Endothelial cell (in vitro differentiated cells): Measurements from ENCODE around the gene ABCA6. TPM values are rescaled to one million over a fixed set of nuclear protein-coding genes. Genes with fewer than 3 reads are reported as not detected.

Experiments
- DNase-seq: peaks from one replicate; pipeline ENCODE4 v3.0.0; 2021; ENCODE audit warnings: low spot score
- H3K27ac Mint-ChIP-seq: one replicate; pipeline ENCODE4 v1.8.0; 2021; ENCODE audit warnings: mixed read lengths, inconsistent platforms; ENCODE audit not compliant: unreplicated experiment
- H3K27me3 Mint-ChIP-seq: one replicate; pipeline ENCODE4 v1.8.0; 2021; ENCODE audit warnings: mild to moderate bottlenecking, moderate library complexity, mixed read lengths, inconsistent platforms; ENCODE audit not compliant: unreplicated experiment
- H3K36me3 Mint-ChIP-seq: one replicate; pipeline ENCODE4 v1.8.0; 2021; ENCODE audit warnings: mild to moderate bottlenecking, low read depth, mixed read lengths, inconsistent platforms; ENCODE audit not compliant: unreplicated experiment
- H3K4me1 Mint-ChIP-seq: one replicate; pipeline ENCODE4 v1.8.0; 2021; ENCODE audit warnings: mild to moderate bottlenecking, mixed read lengths, inconsistent platforms; ENCODE audit not compliant: unreplicated experiment
- H3K4me3 Mint-ChIP-seq: one replicate; pipeline ENCODE4 v1.8.0; 2021; ENCODE audit warnings: mild to moderate bottlenecking, mixed read lengths, inconsistent platforms; ENCODE audit not compliant: unreplicated experiment
- H3K9me3 Mint-ChIP-seq: one replicate; pipeline ENCODE4 v1.8.0; 2021; ENCODE audit warnings: mixed read lengths, inconsistent platforms; ENCODE audit not compliant: unreplicated experiment
- CTCF ChIP-seq: fragments of 200-600 bp; sonication (generic); IDR thresholded peaks from one replicate; pipeline ENCODE4 v1.5.0; 2021; ENCODE audit warnings: antibody characterized with exemption; ENCODE audit not compliant: unreplicated experiment
- total RNA-seq: library from RNA; stranded (reverse); fragmentation: NEBNext Ultra II Directional; extraction: Animal tissue kit (Norgen Biotek cat#: 25700); gene quantifications from one replicate; pipeline ENCODE4 v1.2.1, GENCODE V29; 2021; ENCODE audit not compliant: unreplicated experiment

The ABCA6 gene
- total RNA-seq, 1 donor from 2014 or later = 0.38 TPM

GRCh38 chr17:69098625-69099024 lies 43.1 kb downstream of the ABCA6 start:
- Mint-ChIP-seq H3K4me1 (peaks cover under 1% of the 10 kb centered on the region), H3K9me3 (no peaks in the 10 kb centered on the region), H3K27me3 (no peaks in the 10 kb centered on the region), H3K27ac (no peak overlapping the region), H3K36me3 (no peaks in the 10 kb centered on the region), H3K4me3 (no peak overlapping the region)
- no peak for DNase-seq
- no peak for TF ChIP-seq CTCF

- Mint-ChIP-seq H3K27me3 (no peaks in the 10 kb centered on the region), H3K36me3 (no peaks in the 10 kb centered on the region), H3K4me1 (peaks cover 6% of the 10 kb centered on the region), H3K4me3 (no peak overlapping the region), H3K27ac (no peak overlapping the region), H3K9me3 (no peaks in the 10 kb centered on the region)
- no peak for DNase-seq
- no peak for TF ChIP-seq CTCF
Measured at GRCh38 chr17:69096541-69096940, 45.2 kb downstream of the ABCA6 start.

GRCh38 chr17:69093995-69094394 lies 47.7 kb downstream of the ABCA6 start:
- H3K4me3 Mint-ChIP-seq = no peak overlapping the region
- H3K27me3 Mint-ChIP-seq = no peaks in the 10 kb centered on the region
- peaks cover 6% of the 10 kb centered on the region for H3K4me1 Mint-ChIP-seq
- no peaks in the 10 kb centered on the region for H3K36me3 Mint-ChIP-seq
- DNase-seq = no peak
- TF ChIP-seq CTCF = no peak
- H3K9me3 Mint-ChIP-seq = no peaks in the 10 kb centered on the region
- no peak overlapping the region for H3K27ac Mint-ChIP-seq

GRCh38 chr17:69093279-69093789 lies 48.4 kb downstream of the ABCA6 start:
- TF ChIP-seq CTCF = no peak
- no peaks in the 10 kb centered on the region for H3K9me3 Mint-ChIP-seq
- DNase-seq = no peak
- H3K4me1 Mint-ChIP-seq = peaks cover 6% of the 10 kb centered on the region
- peak overlapping the region; percentile 55 for H3K27ac Mint-ChIP-seq
- no peak overlapping the region for H3K4me3 Mint-ChIP-seq
- H3K36me3 Mint-ChIP-seq = no peaks in the 10 kb centered on the region
- no peaks in the 10 kb centered on the region for H3K27me3 Mint-ChIP-seq

GRCh38 chr17:69090365-69090764 lies 51.3 kb downstream of the ABCA6 start:
- H3K4me1 Mint-ChIP-seq = peaks cover 6% of the 10 kb centered on the region
- H3K27me3 Mint-ChIP-seq = peaks cover 1% of the 10 kb centered on the region
- H3K27ac Mint-ChIP-seq = no peak overlapping the region
- TF ChIP-seq CTCF = no peak
- DNase-seq = no peak
- H3K4me3 Mint-ChIP-seq = no peak overlapping the region
- H3K36me3 Mint-ChIP-seq = no peaks in the 10 kb centered on the region
- H3K9me3 Mint-ChIP-seq = no peaks in the 10 kb centered on the region
